Activated T-cell treated with anti-CD3 and anti-CD28 coated beads for 24 hours (primary cell): Measurements from ENCODE around the gene CDX2.
A peak's percentile ranks its signal among the peaks of the same experiment; 100 is the strongest.

Experiments
- DNase-seq: peaks from one replicate; pipeline ENCODE4 v3.0.0-alpha.2; 2020; ENCODE audit warnings: low read depth

The CDX2 gene

GRCh38 chr13:27928805-27929753, 40.0 kb downstream of the CDX2 start:
- no peak for DNase-seq

GRCh38 chr13:27928353-27928804, 40.7 kb downstream of the CDX2 start:
- no peak for DNase-seq

- no peak for DNase-seq
Measured at GRCh38 chr13:27927444-27928352, 41.4 kb downstream of the CDX2 start.

GRCh38 chr13:27926644-27927434, 42.3 kb downstream of the CDX2 start:
- DNase-seq, result no peak

GRCh38 chr13:27925220-27925991, 43.7 kb downstream of the CDX2 start:
- no peak for DNase-seq

GRCh38 chr13:27924529-27925141, 44.5 kb downstream of the CDX2 start:
- DNase-seq, result no peak

- no peak for DNase-seq
Measured at GRCh38 chr13:27923794-27924528, 45.2 kb downstream of the CDX2 start.

GRCh38 chr13:27922883-27923612, 46.1 kb downstream of the CDX2 start:
- no peak for DNase-seq

GRCh38 chr13:27921961-27922882, 46.9 kb downstream of the CDX2 start:
- no peak for DNase-seq

- DNase-seq, result no peak
Measured at GRCh38 chr13:27921421-27921960, 47.6 kb downstream of the CDX2 start.

GRCh38 chr13:27920677-27921420, 48.3 kb downstream of the CDX2 start:
- DNase-seq, result no peak

GRCh38 chr13:27919934-27920676, 49.0 kb downstream of the CDX2 start, which contains the start of gene PDX1:
Gene PDX1 (plus strand): TSS chr13:27920000. CDS start chr13:27920139, 139 bp downstream.
- DNase-seq, result peak; percentile 15

GRCh38 chr13:27919659-27919933, 49.5 kb downstream of the CDX2 start:
- DNase-seq, result no peak

- no peak for DNase-seq
Measured at GRCh38 chr13:27918918-27919658, 50.0 kb downstream of the CDX2 start.

- no peak for DNase-seq
Measured at GRCh38 chr13:27918041-27918917, 50.8 kb downstream of the CDX2 start.
